GM12878 (cell line): ENCODE measurements around the gene RAPGEF6. TPM values are rescaled to one million over a fixed set of nuclear protein-coding genes. Genes with fewer than 3 reads are reported as not detected.

Experiments
- ATAC-seq: fragments of 200-7000 bp; cut with Tn5 transposase; 3 replicates; pipeline ENCODE4 v1.9.1; 2020; ENCODE audit warnings: mild to moderate bottlenecking, moderate library complexity
- BruUV-seq: library from RNA; stranded (reverse); fragments of 400-500 nt; replicated peaks from 2 replicates; lab custom pipeline; 2021; lab: Mats Ljungman, UMichigan
- CTCF ChIA-PET: fragments of 300-600 bp; sonication (Branson Sonifier 250); formaldehyde crosslinking; extraction: SDS; loops from one replicate; lab custom pipeline; 2021; ENCODE audit warnings: inconsistent platforms; lab: Yijun Ruan, JAX
- POLR2A ChIA-PET: fragments of 350-600 bp; formaldehyde crosslinking; extraction: SDS; loops from one replicate; lab custom pipeline; 2021; ENCODE audit warnings: inconsistent platforms; lab: Charles Lee
- RAD21 ChIA-PET: fragments of 300-600 bp; sonication (Branson Sonifier 250); formaldehyde crosslinking; loops from one replicate; lab custom pipeline; 2023; ENCODE audit warnings: antibody characterized with exemption; ENCODE audit not compliant: unreplicated experiment; lab: Charles Lee
- SMC1A ChIA-PET: fragments of 300-600 bp; sonication (Branson Sonifier 250); formaldehyde crosslinking; loops from one replicate; lab custom pipeline; 2023; ENCODE audit not compliant: unreplicated experiment, uncharacterized antibody; lab: Charles Lee
- DNase-seq: peaks from one replicate; pipeline ENCODE4 v3.0.0-alpha.2; 2011; ENCODE audit warnings: low read depth, low spot score
- FAIRE-seq: peaks from 3 replicates; lab custom pipeline; 2011; peaks lifted over from hg19 to GRCh38; lab: Jason Lieb, UNC
- H2AFZ ChIP-seq: 2 replicates; pipeline ENCODE4 v1.6.0; 2011; ENCODE audit warnings: low read depth, low read length, control low read depth; ENCODE audit not compliant: control insufficient read depth
- H3K27ac ChIP-seq: 2 replicates; pipeline ENCODE4 v1.5.1; 2011; ENCODE audit warnings: control low read depth; ENCODE audit not compliant: control insufficient read depth, insufficient read depth
- H3K27me3 ChIP-seq, 2 experiments: replicated peaks in 1 of 2; 2 replicates each; pipeline versions ENCODE4 v1.6.0 to v1.6.1; 2011; ENCODE audit warnings: low read length in 1 of 2; ENCODE audit not compliant: control insufficient read depth in 2 of 2, insufficient read depth in 2 of 2
- H3K36me3 ChIP-seq, 2 experiments: 2 replicates each; pipeline ENCODE4 v1.5.1; 2011; ENCODE audit warnings: low read length in 1 of 2; ENCODE audit not compliant: control insufficient read depth in 2 of 2, insufficient read depth in 2 of 2
- H3K4me1 ChIP-seq: 2 replicates; pipeline ENCODE4 v1.6.1; 2011; ENCODE audit warnings: mild to moderate bottlenecking, low read length, moderate library complexity, mixed read lengths; ENCODE audit not compliant: control insufficient read depth, insufficient read depth
- H3K4me2 ChIP-seq: 2 replicates; pipeline ENCODE4 v1.6.0; 2011; ENCODE audit warnings: control low read depth; ENCODE audit not compliant: control insufficient read depth, insufficient read depth
- H3K4me3 ChIP-seq: fragments of 200-600 bp; sonication (generic); 2 replicates; pipeline ENCODE4 v1.5.1; 2016
- H3K79me2 ChIP-seq: 2 replicates; pipeline ENCODE4 v1.6.0; 2011; ENCODE audit warnings: low read length; ENCODE audit not compliant: control insufficient read depth, insufficient read depth
- H3K9ac ChIP-seq: 2 replicates; pipeline ENCODE4 v1.8.0; 2011; ENCODE audit warnings: low read length, control low read depth, mixed read lengths; ENCODE audit not compliant: control insufficient read depth, insufficient read depth
- H3K9me3 ChIP-seq: replicated peaks from 3 replicates; pipeline ENCODE4 v1.5.1; 2011; ENCODE audit warnings: mild to moderate bottlenecking, low read length; ENCODE audit not compliant: control insufficient read depth, insufficient read depth
- H4K20me1 ChIP-seq: 2 replicates; pipeline ENCODE4 v1.6.0; 2011; ENCODE audit not compliant: control insufficient read depth, insufficient read depth
- ASH2L ChIP-seq: fragments of 300-600, 200-600 bp; sonication (generic); IDR thresholded peaks from 2 replicates; pipeline ENCODE4 v1.6.1; 2017; ENCODE audit warnings: low read depth, mild to moderate bottlenecking, borderline replicate concordance
- CBX3 ChIP-seq: fragments of 200-600 bp; sonication (generic); IDR thresholded peaks from 2 replicates; pipeline ENCODE4 v1.6.1; 2016; ENCODE audit warnings: low read depth, borderline replicate concordance
- CTCF ChIP-seq, 3 experiments: IDR thresholded peaks in 2 of 3; conservative IDR thresholded peaks in 1 of 3; 2 replicates each; pipeline ENCODE4 v1.5.1; 2011; ENCODE audit warnings: low read depth in 3 of 3, low read length in 3 of 3, mild to moderate bottlenecking in 3 of 3, control low read depth in 2 of 3, moderate library complexity in 2 of 3, inconsistent platforms in 1 of 3, mixed read lengths in 1 of 3; ENCODE audit not compliant: control insufficient read depth in 2 of 3, insufficient read depth in 1 of 3; ENCODE audit errors: extremely low read depth in 1 of 3
- FOXK2 ChIP-seq: fragments of 450-650 bp; IDR thresholded peaks from 2 replicates; pipeline ENCODE4 v1.6.1; 2017; ENCODE audit warnings: mild to moderate bottlenecking, moderate library complexity
- HDAC2 ChIP-seq: fragments of 200-600 bp; sonication (generic); IDR thresholded peaks from 2 replicates; pipeline ENCODE4 v1.6.1; 2017
- IRF5 ChIP-seq: fragments of 450-650 bp; IDR thresholded peaks from 2 replicates; pipeline ENCODE4 v1.6.1; 2017; ENCODE audit warnings: borderline replicate concordance
- MAX ChIP-seq: IDR thresholded peaks from 2 replicates; pipeline ENCODE4 v1.6.1; 2012; ENCODE audit warnings: low read depth, low read length, improper control_type of control experiment
- NR2C2 ChIP-seq: IDR thresholded peaks from 2 replicates; pipeline ENCODE4 v1.6.1; 2011; ENCODE audit warnings: borderline replicate concordance, low read depth; ENCODE audit not compliant: control insufficient read depth, insufficient read length
- SIN3A ChIP-seq: IDR thresholded peaks from 2 replicates; pipeline ENCODE4 v1.6.1; 2012; ENCODE audit warnings: low read depth, low read length, improper control_type of control experiment
- SPI1 ChIP-seq: IDR thresholded peaks from 2 replicates; pipeline ENCODE4 v1.6.1; 2011; ENCODE audit warnings: low read depth, mild to moderate bottlenecking, low read length, moderate library complexity, borderline replicate concordance; ENCODE audit not compliant: insufficient read depth
- SREBF1 ChIP-seq: IDR thresholded peaks from 2 replicates; pipeline ENCODE4 v1.6.1; 2012; ENCODE audit warnings: mild to moderate bottlenecking, low read length
- WRNIP1 ChIP-seq: IDR thresholded peaks from 2 replicates; pipeline ENCODE4 v1.6.1; 2011; ENCODE audit warnings: low read depth, low read length, improper control_type of control experiment, borderline replicate concordance
- ZNF384 ChIP-seq: IDR thresholded peaks from 2 replicates; pipeline ENCODE4 v1.6.1; 2012; ENCODE audit warnings: low read depth, mild to moderate bottlenecking, low read length, improper control_type of control experiment, borderline replicate concordance
- ZNF592 ChIP-seq: fragments of 450-650 bp; IDR thresholded peaks from 2 replicates; pipeline ENCODE4 v1.6.1; 2017; ENCODE audit warnings: mild to moderate bottlenecking, moderate library complexity
- WGBS: methylation state at CpG from one replicate; pipeline ENCODE4 v1.1.6; 2016; ENCODE audit warnings: low lambda C conversion rate; ENCODE audit not compliant: insufficient replicate concordance, insufficient coverage; ENCODE audit errors: missing lambda C conversion rate; 5-methylcytosine and 5-hydroxymethylcytosine counted together
- in situ Hi-C: fragments of 300-500 bp; cut with MboI; formaldehyde crosslinking; loops from 9 replicates; pipeline ENCODE4 v1.14.3; 2018; ENCODE audit warnings: mixed read lengths
- intact Hi-C: fragments of 100-400 bp; cut with micrococcal nuclease; formaldehyde crosslinking; loops from one replicate; pipeline ENCODE4 v1.14.2; 2022; ENCODE audit not compliant: unreplicated experiment
- polyA plus RNA-seq, 11 experiments: library from polyadenylated mRNA; depleted of rRNA in 4 of 11; unstranded in 6 of 11; stranded (reverse) in 5 of 11; fragments of >200 nt; fragmentation: Nextera tagmentation in 4 of 11; fragmentation: Illumina TruSeq in 1 of 11; extraction: Ambion mirVana in 4 of 11; extraction: Trizol in 1 of 11; gene quantifications; 1 replicate in 1 of 11; 2 replicates in 10 of 11; pipeline versions ENCODE4 v1.2.1 to v1.2.3, GENCODE V29; 2011 to 2016; ENCODE audit warnings: inconsistent platforms in 2 of 11, missing spikeins in 2 of 11, low read depth in 1 of 11
- total RNA-seq, 4 experiments: library from RNA; depleted of rRNA in 3 of 4; stranded (reverse); fragments of >200 nt in 3 of 4; fragmentation: Illumina TruSeq in 1 of 4; extraction: Trizol in 1 of 4; gene quantifications; 2 replicates each; pipeline versions ENCODE4 v1.2.1 to v1.2.3, GENCODE V29; 2013 to 2021

Gene RAPGEF6
- total and polyA plus RNA-seq, 10 of the 15 experiments (the other 5 are each of a cell fraction or from before 2014, with no cell fraction given): 2.9 to 24.0 (median 14.2) TPM

GRCh38 chr5:131627207-131627865 is 7.7 kb downstream of the RAPGEF6 start:
- H2AFZ ChIP-seq: no peak overlapping the region
- no peak overlapping the region for H3K27ac ChIP-seq
- peaks cover 5% of the 10 kb centered on the region for H3K4me1 ChIP-seq
- no peak overlapping the region for H3K9ac ChIP-seq
- peaks cover 0 to 14% of the 10 kb centered on the region in 2 experiments; a peak in 1 of 4 replicates for H3K36me3 ChIP-seq
- peak overlapping the region; percentile 44 for H3K4me2 ChIP-seq
- H3K79me2 ChIP-seq: peaks cover 93% of the 10 kb centered on the region
- intact Hi-C loops: no loop called here
- FAIRE-seq: no peak
- RAD21 ChIA-PET: interaction anchor here (1.0 kb wide), 1 partner anchor 7 kb away, joined by 3 read pairs; no protein-coding TSS in a partner anchor
- no peaks in the 10 kb centered on the region; the same call in 2 of the 3 replicates for H3K9me3 ChIP-seq
- TF ChIP-seq ASH2L (no peak), SIN3A (no peak), ZNF592 (no peak), IRF5 (no peak), HDAC2 (no peak), MAX (no peak), ZNF384 (no peak), CBX3 (no peak), SREBF1 (no peak), NR2C2 (no peak), FOXK2 (no peak), SPI1 (no peak), WRNIP1 (no peak), CTCF (IDR thresholded peaks at IDR 0.05 in 2 of 3, conservative IDR thresholded peaks at IDR 0.05 in 1 of 3; ENCODE audit: control insufficient read depth in 2 of 3, extremely low read depth in 1 of 3, insufficient read depth in 1 of 3, low read depth in 3 of 3, low read length in 3 of 3) (no peak)
- TF ChIP-seq, all 136 proteins: peak for 0
- no peaks in the 10 kb centered on the region for H3K27me3 ChIP-seq
- SMC1A ChIA-PET: interaction anchor here (0.8 to 5.8 kb wide), 6 partner anchors 8 to 373 kb away, joined by 3 to 24 read pairs (median 4); no protein-coding TSS in a partner anchor
- DNase-seq (no peak), ATAC-seq (no peak)
- BruUV-seq: no TSS peak
- POLR2A ChIA-PET: interaction anchor here (0.5 to 2.0 kb wide), 2 partner anchors 8 to 156 kb away, joined by 4 to 6 read pairs; partner anchors contain the start of gene RAPGEF6
- no peaks in the 10 kb centered on the region for H4K20me1 ChIP-seq
- no peak overlapping the region for H3K4me3 ChIP-seq
- WGBS: 99% methylated on average over 4 of the region's 4 CpGs
- CTCF ChIA-PET: interaction anchor here (1.1 to 5.7 kb wide), 3 partner anchors 12 to 37 kb away, joined by 3 to 36 read pairs (median 4); no protein-coding TSS in a partner anchor
- in situ Hi-C loops: no loop called here
